Ovary (tissue), 9 donors: ENCODE results near the gene MBTPS2. TPM values are rescaled to one million over a fixed set of nuclear protein-coding genes. Genes with fewer than 3 reads are reported as not detected.

Source experiments
- DNase-seq, 5 donors: peaks; one replicate each; pipeline ENCODE4 v3.0.0-alpha.2; 2019 to 2020
- H3K27ac ChIP-seq, 2 donors: fragments of 200-600 bp; one replicate each; pipeline versions ENCODE4 v1.5.1 to v1.8.0; 2019 to 2022
- H3K27me3 ChIP-seq: fragments of 200-600 bp; one replicate; pipeline ENCODE4 v1.8.0; 2022
- H3K36me3 ChIP-seq: fragments of 200-600 bp; sonication (generic); one replicate; pipeline ENCODE4 v1.5.1; 2019
- H3K4me1 ChIP-seq: one replicate; pipeline ENCODE4 v1.8.1; 2013; ENCODE audit warnings: mild to moderate bottlenecking, moderate library complexity; ENCODE audit not compliant: insufficient read depth
- H3K4me3 ChIP-seq: fragments of 200-600 bp; sonication (generic); one replicate; pipeline ENCODE4 v1.5.1; 2017
- H3K9me3 ChIP-seq, 2 donors: fragments of 200-600 bp in 1 of 2; sonication (generic) in 1 of 2; one replicate each; pipeline versions ENCODE4 v1.5.1 to v1.8.1; 2013 to 2019; ENCODE audit warnings: mild to moderate bottlenecking in 1 of 2, moderate library complexity in 1 of 2
- CTCF ChIP-seq, 3 donors: fragments of 450-650 bp in 2 of 3; fragments of 200-600 bp in 1 of 3; IDR thresholded peaks; one replicate each; pipeline versions ENCODE4 v1.5.1 to v1.8.0; 2016 to 2022; ENCODE audit warnings: antibody characterized with exemption in 3 of 3, mild to moderate bottlenecking in 1 of 3
- EP300 ChIP-seq: sonication (generic); formaldehyde crosslinking; IDR thresholded peaks from one replicate; pipeline ENCODE4 v1.6.1; 2017; ENCODE audit warnings: antibody characterized with exemption
- POLR2A ChIP-seq: fragments of 450-650 bp; IDR thresholded peaks from one replicate; pipeline ENCODE4 v1.6.1; 2017; ENCODE audit warnings: antibody characterized with exemption, mild to moderate bottlenecking, moderate library complexity
- whole genome bisulfite sequencing, 3 donors: extraction: QIAGEN DNeasy Blood & Tissue Kit in 1 of 3; methylation state at CpG; one replicate each; pipeline versions ENCODE4 v1.1.5 to v1.1.7; 2013 to 2017; 5-methylcytosine and 5-hydroxymethylcytosine counted together
- intact Hi-C, 4 donors: fragments of 100-400 bp; cut with DNase I; formaldehyde crosslinking; loops; one replicate each; pipeline versions ENCODE4 v1.11.0 to v1.15.1; 2022 to 2023
- polyA plus RNA-seq, 2 donors: library from polyadenylated mRNA; stranded (reverse); fragments of 200-250 nt in 1 of 2; fragments of 350-450 nt in 1 of 2; fragmentation: Illumina TruSeq in 1 of 2; extraction: RNeasy Lipid Tissue Mini Kit (QIAGEN cat#74804) in 1 of 2; gene quantifications; one replicate each; pipeline ENCODE4 v1.2.3, GENCODE V29; 2013 to 2014
- total RNA-seq, 7 donors: library from RNA; depleted of rRNA in 2 of 7; stranded (reverse); fragments of >200 nt in 2 of 7; fragmentation: NEBNext Ultra II Directional in 3 of 7; extraction: Animal tissue kit (Norgen Biotek cat#: 25700) in 3 of 7; gene quantifications; one replicate each; pipeline versions ENCODE4 v1.1.0 to v1.2.4, GENCODE V29; 2016 to 2023
- donor health status: DM: no; HTN: no; CAD: no; lungs with moderate emphysema.
- donor health status: DM: no; HTN: no; CAD: no.
- donor health status: Bipolar disorder and iron deficiency.
- donor health status: DM: yes; HTN: yes; CAD: no.
- donor health status: DM: no; HTN: no; CAD: no.
- donor health status: DM: yes; HTN: yes; CAD: no.

Gene MBTPS2
- total and polyA plus RNA-seq, 9 donors: 8.3 to 18.7 (median 13.2) TPM

GRCh38 chrX:21929209-21929608 is 89.8 kb downstream of the MBTPS2 start:
- WGBS, 3 donors: 87 to 89% (median 87%) methylated on average over 4 of the region's 4 CpGs
- intact Hi-C loops: no loop called here
- no peak for TF ChIP-seq CTCF (IDR thresholded peaks at IDR 0.05)
- TF ChIP-seq EP300: no peak
- no peak for TF ChIP-seq POLR2A
- no peaks in the 10 kb centered on the region for H3K9me3 ChIP-seq
- no peak overlapping the region for H3K4me3 ChIP-seq
- peaks cover 1% of the 10 kb centered on the region for H3K4me1 ChIP-seq
- DNase-seq: no peak
- H3K27me3 ChIP-seq: no peaks in the 10 kb centered on the region
- H3K36me3 ChIP-seq: no peaks in the 10 kb centered on the region
- H3K27ac ChIP-seq: no peak overlapping the region

DNA sequence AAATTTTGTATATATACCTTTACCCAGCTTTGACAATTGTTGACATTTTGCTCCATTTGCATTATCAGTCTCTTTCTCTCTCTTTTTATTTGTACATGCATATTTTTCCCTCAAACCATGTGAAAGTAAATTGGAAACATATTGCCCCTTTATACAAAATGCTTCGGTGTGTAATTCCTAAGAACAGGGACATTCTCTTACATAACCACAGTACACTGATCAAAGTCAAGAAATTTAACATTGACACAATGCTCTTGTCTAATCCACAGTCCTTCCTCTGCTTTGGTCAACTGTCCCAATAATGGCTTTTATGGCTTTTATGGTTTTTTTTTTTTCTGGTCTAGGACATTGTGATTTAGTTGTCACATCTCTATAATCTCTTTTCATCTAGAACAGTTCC is 91.6 kb downstream of the MBTPS2 start:
- no peak for DNase-seq
- intact Hi-C loops: loop anchor here in 1 of 4 donors (5.0 kb wide), 1 partner anchor 1221 kb away; no protein-coding TSS in a partner anchor
- Histone ChIP-seq H3K27me3 (no peaks in the 10 kb centered on the region), H3K4me3 (no peak overlapping the region), H3K4me1 (peaks cover 1% of the 10 kb centered on the region), H3K27ac (no peak overlapping the region), H3K36me3 (no peaks in the 10 kb centered on the region), H3K9me3 (no peaks in the 10 kb centered on the region)
- no peak for TF ChIP-seq EP300
- TF ChIP-seq POLR2A: no peak
- no peak for TF ChIP-seq CTCF (IDR thresholded peaks at IDR 0.05)
- 73 to 79% (median 75%) methylated on average over 1 of the region's 1 CpG for WGBS, 3 donors

DNA sequence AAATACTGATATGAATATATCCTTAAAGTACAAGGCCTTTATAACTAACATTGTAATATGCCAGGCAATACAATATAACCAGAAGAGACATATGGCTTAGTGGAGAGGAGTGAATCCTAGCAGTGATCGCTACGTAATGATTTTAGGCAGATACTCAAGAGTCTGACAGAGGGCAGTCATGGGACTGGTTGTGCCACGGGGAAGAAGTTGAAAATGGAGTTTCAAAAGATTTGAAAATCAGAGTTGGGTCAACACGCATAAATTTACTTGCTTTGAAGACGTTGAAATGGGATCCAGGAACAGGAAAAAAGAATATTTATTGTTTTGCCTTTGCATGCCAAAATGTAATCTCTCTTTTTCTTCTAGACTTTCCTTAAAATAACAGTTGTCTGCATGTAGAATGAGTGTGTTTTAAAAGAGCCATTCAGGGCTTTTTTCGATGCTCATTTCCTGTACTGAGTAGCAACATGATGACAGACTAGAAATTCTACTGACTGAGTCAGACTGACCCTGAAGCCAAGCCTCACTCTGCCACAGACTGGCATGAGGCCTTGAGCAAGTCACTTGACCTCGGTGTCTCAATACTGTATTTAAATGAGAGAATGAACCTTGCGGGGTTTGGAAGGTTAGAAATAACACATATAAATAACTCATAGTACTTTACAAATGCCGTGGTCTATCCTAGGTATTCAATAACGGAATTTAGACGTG is 93.0 kb downstream of the MBTPS2 start:
- DNase-seq: peak in 1 of 5 donors; percentile 39
- intact Hi-C loops: loop anchor here in 1 of 4 donors (5.0 kb wide), 1 partner anchor 1220 kb away; no protein-coding TSS in a partner anchor
- H3K4me1 ChIP-seq: peaks cover 1% of the 10 kb centered on the region
- H3K4me3 ChIP-seq: no peak overlapping the region
- no peaks in the 10 kb centered on the region for H3K9me3 ChIP-seq
- TF ChIP-seq EP300 (no peak), CTCF (IDR thresholded peaks at IDR 0.05) (no peak), POLR2A (no peak)
- peak overlapping the region in 1 of 2 donors; percentile 50 for H3K27ac ChIP-seq
- no peaks in the 10 kb centered on the region for H3K36me3 ChIP-seq
- no peaks in the 10 kb centered on the region for H3K27me3 ChIP-seq
- WGBS, 3 donors: 36 to 50% (median 40%) methylated on average over 11 of the region's 11 CpGs

DNA sequence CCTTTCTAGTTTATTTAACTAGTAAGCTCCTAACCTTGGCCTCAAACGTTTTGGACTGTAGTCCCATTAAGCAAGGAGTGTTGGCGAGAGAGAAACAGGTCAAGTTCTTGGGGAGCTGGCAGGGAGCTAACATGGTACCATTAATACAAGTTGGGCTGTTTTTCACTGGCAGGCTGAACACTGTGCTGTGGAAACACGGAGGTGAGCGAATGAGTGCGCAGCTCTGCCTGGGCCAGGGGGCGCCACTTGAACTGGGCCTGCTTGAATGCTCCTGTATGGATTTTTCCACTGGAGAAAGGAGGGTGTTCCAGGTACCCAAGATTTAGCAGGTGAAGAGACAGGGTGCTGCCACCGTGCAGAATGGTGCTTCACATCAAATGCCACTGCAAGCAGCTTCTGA is 93.7 kb downstream of the MBTPS2 start:
- Histone ChIP-seq H3K27ac (peak overlapping the region in 1 of 2 donors; percentile 50), H3K4me3 (no peak overlapping the region), H3K27me3 (no peaks in the 10 kb centered on the region), H3K9me3 (no peaks in the 10 kb centered on the region), H3K36me3 (no peaks in the 10 kb centered on the region), H3K4me1 (peaks cover 1% of the 10 kb centered on the region)
- intact Hi-C loops: loop anchor here in 1 of 4 donors (5.0 kb wide), 1 partner anchor 1219 kb away; no protein-coding TSS in a partner anchor
- 69 to 77% (median 69%) methylated on average over 7 of the region's 7 CpGs for WGBS, 3 donors
- TF ChIP-seq CTCF (IDR thresholded peaks at IDR 0.05): no peak
- TF ChIP-seq EP300: no peak
- TF ChIP-seq POLR2A: no peak
- no peak for DNase-seq
